Stimulated activated naive CD8-positive, alpha-beta T cell treated with anti-CD3 and anti-CD28 coated beads, Interleukin-15, amount 100 ng/mL, for 72 hours (primary cell): Measurements from ENCODE around the gene MKNK2.

Source experiments
- ATAC-seq: fragments of 150-1000 bp; cut with Tn5 transposase; 2 replicates; pipeline ENCODE4 v1.10.0; 2021; ENCODE audit warnings: mild to moderate bottlenecking, moderate library complexity
- DNase-seq, 2 donors: peaks; one replicate each; pipeline ENCODE4 v3.0.0; 2021 to 2022
- H3K27ac Mint-ChIP-seq, 2 donors: one replicate each; pipeline ENCODE4 v1.8.0; 2022; ENCODE audit warnings: mild to moderate bottlenecking in 2 of 2, mixed read lengths in 2 of 2, moderate library complexity in 2 of 2
- H3K27me3 Mint-ChIP-seq: one replicate; pipeline ENCODE4 v1.8.0; 2022; ENCODE audit warnings: mixed read lengths
- H3K4me1 Mint-ChIP-seq: one replicate; pipeline ENCODE4 v1.8.0; 2022; ENCODE audit warnings: mild to moderate bottlenecking, mixed read lengths
- H3K4me3 Mint-ChIP-seq, 2 donors: one replicate each; pipeline ENCODE4 v1.8.0; 2022; ENCODE audit warnings: mild to moderate bottlenecking in 2 of 2, mixed read lengths in 2 of 2, moderate library complexity in 1 of 2
- H3K9me3 Mint-ChIP-seq, 2 donors: one replicate each; pipeline ENCODE4 v1.8.0; 2022; ENCODE audit warnings: mixed read lengths in 2 of 2

Gene MKNK2

DNA sequence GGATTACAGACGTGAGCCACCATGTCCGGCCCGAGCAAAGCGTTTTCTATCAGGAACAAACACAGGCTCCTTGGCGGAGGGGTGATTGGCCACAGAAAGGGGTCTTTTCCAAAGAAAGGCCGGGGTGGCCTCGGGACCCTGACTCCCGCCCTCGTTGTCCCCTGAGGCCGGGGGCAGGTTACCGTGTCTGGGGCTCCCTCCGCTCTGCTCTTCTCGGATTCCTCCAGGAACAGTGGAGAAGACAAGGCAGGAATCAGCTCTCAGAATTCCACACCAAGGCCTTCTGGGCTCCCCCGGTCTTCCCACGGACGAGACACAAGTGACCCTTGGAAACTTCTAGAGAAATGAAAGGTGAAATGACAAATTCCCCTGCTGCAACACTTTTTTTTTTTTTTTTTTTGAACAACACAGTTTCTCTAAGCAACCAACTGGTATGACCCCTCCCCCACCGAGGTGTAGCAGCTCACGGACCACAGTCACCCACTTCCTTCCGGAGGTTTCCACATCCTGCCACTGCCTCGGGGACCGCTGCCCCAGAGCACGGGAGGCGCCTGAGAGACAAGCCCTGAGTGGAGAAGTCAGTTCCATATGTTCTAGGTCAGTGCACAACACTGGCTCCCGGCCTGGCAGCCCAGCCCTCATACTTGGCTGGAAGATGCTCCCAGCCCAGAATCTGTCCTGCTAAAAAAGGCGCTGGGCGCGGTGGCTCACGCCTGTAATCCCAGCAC lies 34.1 kb upstream of the MKNK2 start:
- Mint-ChIP-seq H3K9me3 (no peaks in the 10 kb centered on the region), H3K27me3 (no peaks in the 10 kb centered on the region), H3K4me3 (peak overlapping the region; percentile 93 to 99), H3K27ac (peak overlapping the region; percentile 98 to 99), H3K4me1 (peaks cover 88% of the 10 kb centered on the region)
- peak; percentile 78 for ATAC-seq
- DNase-seq: peak; percentile 89 to 96

DNA sequence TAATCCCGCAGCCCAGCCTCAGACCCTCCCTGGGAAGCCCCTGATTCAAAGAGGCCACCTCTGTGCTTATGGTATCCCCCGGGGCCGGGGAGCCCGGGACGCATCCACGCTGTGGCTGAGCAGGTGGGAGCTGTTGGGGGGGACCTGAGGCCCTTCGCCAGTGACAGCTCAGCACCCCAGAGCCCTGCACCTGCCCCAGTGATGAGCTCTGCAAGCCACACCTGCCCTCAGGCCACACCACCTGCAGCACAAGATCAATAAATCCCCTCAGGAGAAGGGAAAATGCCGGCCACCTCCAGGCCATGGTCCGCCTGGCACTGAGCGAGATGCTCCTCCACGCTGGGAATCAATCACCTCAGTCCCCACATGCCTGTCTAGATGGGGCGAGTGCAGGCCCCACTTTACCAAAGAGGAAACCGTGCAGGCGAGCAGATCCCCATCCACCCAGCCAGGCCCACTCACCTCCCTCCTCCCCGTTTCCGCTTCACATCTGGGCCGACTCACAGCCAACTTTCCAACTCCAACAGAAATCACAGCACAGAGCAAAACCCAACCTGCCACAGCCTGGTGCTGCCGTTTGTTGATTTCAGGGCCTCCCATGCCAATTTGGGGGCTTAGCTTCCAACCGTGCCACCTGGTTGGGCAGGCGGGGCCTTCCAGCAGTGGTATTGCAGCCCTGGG lies 32.3 kb upstream of the MKNK2 start:
- ATAC-seq: peak; percentile 53
- no peaks in the 10 kb centered on the region for H3K9me3 Mint-ChIP-seq
- peak overlapping the region; percentile 93 to 99 for H3K4me3 Mint-ChIP-seq
- peak overlapping the region; percentile 86 to 98 for H3K27ac Mint-ChIP-seq
- no peaks in the 10 kb centered on the region for H3K27me3 Mint-ChIP-seq
- DNase-seq: peak in 1 of 2 donors; percentile 77
- peaks cover 88% of the 10 kb centered on the region for H3K4me1 Mint-ChIP-seq

GRCh38 chr19:2081873-2082810 lies 31.1 kb upstream of the MKNK2 start:
- Mint-ChIP-seq H3K4me1 (peaks cover 77% of the 10 kb centered on the region), H3K9me3 (no peaks in the 10 kb centered on the region), H3K27me3 (no peaks in the 10 kb centered on the region), H3K4me3 (peak overlapping the region; percentile 93 to 99), H3K27ac (peak overlapping the region; percentile 86 to 98)
- peak in 1 of 2 donors; percentile 62 for DNase-seq
- peak; percentile 54 for ATAC-seq

DNA sequence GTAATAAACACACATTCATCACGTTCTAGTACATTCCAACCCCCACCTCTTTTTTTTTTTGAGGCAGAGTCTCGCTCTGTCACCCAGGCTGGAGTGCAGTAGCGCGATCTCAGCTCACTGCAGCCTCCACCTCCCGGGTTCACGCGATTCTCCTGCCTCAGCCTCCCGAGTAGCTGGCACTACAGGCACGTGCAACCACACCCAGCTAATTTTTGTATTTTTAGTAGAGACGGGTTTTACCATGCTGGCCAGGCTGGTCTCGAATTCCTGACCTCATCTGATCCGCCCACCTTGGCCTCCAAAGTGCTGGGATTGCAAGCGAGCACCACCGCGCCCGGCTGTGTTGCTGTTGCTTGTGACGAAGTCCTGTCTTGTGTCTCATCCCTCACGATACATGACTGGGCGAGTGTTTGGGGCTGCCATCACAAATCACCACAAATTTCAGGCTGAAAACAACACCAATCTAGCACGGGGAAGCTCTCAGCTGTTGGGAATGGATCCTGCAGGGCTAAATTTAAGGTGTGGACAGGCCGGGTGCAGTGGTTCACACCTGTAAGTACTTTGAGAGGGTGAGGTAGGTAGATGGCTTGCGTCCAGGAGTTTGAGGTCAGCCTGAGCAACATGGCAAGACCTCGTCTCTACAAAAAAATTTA lies 29.4 kb upstream of the MKNK2 start:
- Mint-ChIP-seq H3K27ac (peak overlapping the region; percentile 89 to 90), H3K4me3 (peak overlapping the region; percentile 93 to 99), H3K4me1 (peaks cover 73% of the 10 kb centered on the region), H3K9me3 (no peaks in the 10 kb centered on the region), H3K27me3 (no peaks in the 10 kb centered on the region)
- DNase-seq: no peak
- no peak for ATAC-seq

GRCh38 chr19:2079865-2080301 lies 28.8 kb upstream of the MKNK2 start:
- H3K4me1 Mint-ChIP-seq: peaks cover 75% of the 10 kb centered on the region
- H3K9me3 Mint-ChIP-seq: no peaks in the 10 kb centered on the region
- DNase-seq (no peak), ATAC-seq (no peak)
- peak overlapping the region; percentile 93 to 99 for H3K4me3 Mint-ChIP-seq
- H3K27ac Mint-ChIP-seq: peak overlapping the region; percentile 68 to 90
- H3K27me3 Mint-ChIP-seq: no peaks in the 10 kb centered on the region

- DNase-seq (no peak), ATAC-seq (no peak)
- H3K4me3 Mint-ChIP-seq: peak overlapping the region; percentile 93 to 99
- H3K27ac Mint-ChIP-seq: peak overlapping the region; percentile 68 to 90
- no peaks in the 10 kb centered on the region for H3K27me3 Mint-ChIP-seq
- H3K9me3 Mint-ChIP-seq: no peaks in the 10 kb centered on the region
- peaks cover 81% of the 10 kb centered on the region for H3K4me1 Mint-ChIP-seq
These were observed 28.2 kb upstream of the MKNK2 start for GRCh38 chr19:2079076-2079864.

DNA sequence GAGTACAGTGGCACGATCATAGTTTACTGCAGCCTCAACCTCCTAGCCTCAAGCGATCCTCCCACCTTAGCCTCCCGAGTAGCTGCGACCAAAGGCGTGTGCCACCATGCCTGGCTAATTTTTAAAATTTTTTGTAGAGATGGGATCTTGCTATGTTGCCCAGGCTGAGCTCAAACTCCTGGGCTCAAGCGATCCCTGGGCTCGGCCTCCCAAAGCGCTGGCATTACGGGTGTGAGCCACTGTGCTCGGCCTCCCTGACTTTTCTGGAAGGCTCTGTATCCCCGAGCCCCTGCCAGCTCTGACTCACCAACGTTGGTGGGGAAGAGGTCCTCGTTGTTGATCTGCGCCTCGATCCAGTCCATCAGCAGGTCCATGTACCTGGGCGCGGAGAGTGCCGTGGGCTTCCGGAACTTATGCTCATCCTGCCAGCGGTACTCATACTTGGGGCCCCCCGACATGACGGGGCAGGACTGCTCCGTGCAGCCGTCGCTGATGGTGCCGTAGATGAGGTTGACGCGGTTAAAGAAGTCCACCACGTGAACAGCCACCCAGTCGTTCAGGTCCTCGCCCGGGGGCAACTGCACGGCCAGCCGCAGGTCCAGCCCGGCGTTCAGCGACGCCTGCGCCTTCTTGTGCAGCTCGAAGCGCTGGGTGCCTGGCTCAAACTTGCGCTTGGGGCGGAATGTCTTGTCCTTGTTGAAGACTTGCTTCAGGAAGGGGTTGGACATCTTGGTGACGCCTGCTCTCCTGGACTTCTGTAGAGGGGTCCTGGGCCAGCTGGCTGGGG lies 27.0 kb upstream of the MKNK2 start:
- Mint-ChIP-seq H3K4me1 (peaks cover 81% of the 10 kb centered on the region), H3K4me3 (no peak overlapping the region), H3K27me3 (no peaks in the 10 kb centered on the region), H3K9me3 (no peaks in the 10 kb centered on the region), H3K27ac (peak overlapping the region in 1 of 2 donors; percentile 74)
- no peak for ATAC-seq
- no peak for DNase-seq

GRCh38 chr19:2077398-2077797 lies 26.4 kb upstream of the MKNK2 start:
- H3K4me1 Mint-ChIP-seq: peaks cover 81% of the 10 kb centered on the region
- no peak overlapping the region for H3K27ac Mint-ChIP-seq
- no peak for ATAC-seq

GRCh38 chr19:2076526-2076944 lies 25.5 kb upstream of the MKNK2 start:
- no peak overlapping the region for H3K4me3 Mint-ChIP-seq
- no peaks in the 10 kb centered on the region for H3K27me3 Mint-ChIP-seq
- DNase-seq (no peak), ATAC-seq (no peak)
- peak overlapping the region in 1 of 2 donors; percentile 87 for H3K27ac Mint-ChIP-seq
- H3K4me1 Mint-ChIP-seq: peaks cover 77% of the 10 kb centered on the region
- H3K9me3 Mint-ChIP-seq: no peaks in the 10 kb centered on the region

More at GRCh38 chr19:2077398-2077797, 26.4 kb upstream of the MKNK2 start:
- no peaks in the 10 kb centered on the region for H3K27me3 Mint-ChIP-seq
- DNase-seq: no peak
- no peak overlapping the region for H3K4me3 Mint-ChIP-seq
- no peaks in the 10 kb centered on the region for H3K9me3 Mint-ChIP-seq

GRCh38 chr19:2072757-2073551 lies 21.9 kb upstream of the MKNK2 start:
- Mint-ChIP-seq H3K4me1 (peaks cover 70% of the 10 kb centered on the region), H3K4me3 (no peak overlapping the region), H3K9me3 (no peaks in the 10 kb centered on the region), H3K27ac (peak overlapping the region; percentile 42 to 96), H3K27me3 (no peaks in the 10 kb centered on the region)
- ATAC-seq (no peak), DNase-seq (no peak)

DNA sequence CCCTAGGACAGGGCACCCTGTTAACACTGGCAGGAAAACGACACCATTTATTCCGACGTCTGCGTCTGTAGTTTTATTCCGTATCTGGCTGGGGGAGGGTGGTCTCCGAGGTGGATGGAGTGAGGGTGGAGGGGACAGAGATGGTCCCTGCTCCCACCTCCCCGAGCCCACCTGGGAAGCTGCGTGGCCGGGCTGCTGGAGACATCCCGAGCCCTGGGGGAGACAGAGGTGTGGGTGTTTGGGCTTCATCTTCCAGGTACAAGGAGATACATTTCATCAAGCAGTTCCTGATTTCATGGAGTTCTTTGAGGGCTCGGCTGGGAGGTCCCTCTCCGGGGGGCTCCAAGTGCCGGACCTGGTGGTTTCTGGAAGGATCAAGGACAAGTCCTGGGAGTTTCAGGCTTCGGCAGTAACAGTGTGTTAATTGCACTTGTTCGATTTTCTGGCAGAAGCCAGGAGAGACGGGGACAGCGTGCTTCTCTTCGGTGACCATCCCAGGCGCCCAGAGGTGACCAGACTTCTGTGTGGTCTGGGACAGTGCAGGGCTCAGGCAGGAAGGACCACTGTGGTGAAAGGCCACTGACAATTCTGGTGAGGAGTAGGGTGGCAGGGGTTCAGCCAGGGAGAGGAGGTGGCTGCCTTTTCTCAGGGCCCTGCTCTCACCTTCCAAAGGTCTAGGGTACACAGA lies 20.1 kb upstream of the MKNK2 start:
- Mint-ChIP-seq H3K27me3 (no peaks in the 10 kb centered on the region), H3K4me1 (peaks cover 62% of the 10 kb centered on the region), H3K4me3 (no peak overlapping the region), H3K27ac (peak overlapping the region; percentile 82 to 95), H3K9me3 (no peaks in the 10 kb centered on the region)
- ATAC-seq: no peak
- DNase-seq: no peak

DNA sequence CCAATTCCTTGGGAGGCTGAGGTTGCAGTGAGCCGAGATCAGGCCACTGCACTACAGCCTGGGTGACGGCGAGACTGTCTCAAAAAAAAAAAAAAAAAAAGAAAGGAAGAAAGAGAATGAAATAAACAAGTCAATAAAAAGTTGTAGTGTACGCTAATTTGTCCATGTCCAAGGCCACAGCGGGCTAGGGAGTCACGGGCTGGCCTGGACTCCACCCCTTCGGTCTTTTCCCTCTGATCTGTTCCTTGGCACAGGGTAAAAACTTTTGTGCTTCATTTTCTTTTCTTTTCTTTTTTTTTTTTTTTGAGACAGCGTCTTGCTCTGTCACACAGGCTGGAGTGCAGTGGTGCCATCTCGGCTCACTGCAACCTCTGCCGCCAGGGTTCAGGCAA lies 19.4 kb upstream of the MKNK2 start:
- H3K27me3 Mint-ChIP-seq: no peaks in the 10 kb centered on the region
- H3K4me3 Mint-ChIP-seq: no peak overlapping the region
- peaks cover 56% of the 10 kb centered on the region for H3K4me1 Mint-ChIP-seq
- ATAC-seq (no peak), DNase-seq (no peak)
- H3K27ac Mint-ChIP-seq: peak overlapping the region in 1 of 2 donors; percentile 92
- no peaks in the 10 kb centered on the region for H3K9me3 Mint-ChIP-seq
